ENCODE results near the gene SENP1. TPM values are rescaled to one million over a fixed set of nuclear protein-coding genes. Genes with fewer than 3 reads are reported as not detected.

SENP1 gene
- total and polyA plus RNA-seq, 2 experiments from 2014 or later, result 8.6 to 27.7 TPM

- TF ChIP-seq POLR2AphosphoS5 (IDR thresholded peaks at IDR 0.05; ENCODE audit: low read depth), result no peak
- TF ChIP-seq NANOG (IDR thresholded peaks at IDR 0.05; ENCODE audit: borderline replicate concordance), result no peak
- TF ChIP-seq ZNF114 (CRISPR knock-in tag; IDR thresholded peaks at IDR 0.05), result no peak
- no peak for TF ChIP-seq ZNF462 (CRISPR knock-in tag; IDR thresholded peaks at IDR 0.05)
- TF ChIP-seq JUNB (IDR thresholded peaks at IDR 0.05; ENCODE audit: unreplicated experiment), result no peak
- TF ChIP-seq EZH2phosphoT487 (IDR thresholded peaks at IDR 0.05; ENCODE audit: unreplicated experiment), result no peak
Observed at GRCh38 chr12:48058771-48059170, 47.1 kb downstream of the SENP1 start (continued).

DNA sequence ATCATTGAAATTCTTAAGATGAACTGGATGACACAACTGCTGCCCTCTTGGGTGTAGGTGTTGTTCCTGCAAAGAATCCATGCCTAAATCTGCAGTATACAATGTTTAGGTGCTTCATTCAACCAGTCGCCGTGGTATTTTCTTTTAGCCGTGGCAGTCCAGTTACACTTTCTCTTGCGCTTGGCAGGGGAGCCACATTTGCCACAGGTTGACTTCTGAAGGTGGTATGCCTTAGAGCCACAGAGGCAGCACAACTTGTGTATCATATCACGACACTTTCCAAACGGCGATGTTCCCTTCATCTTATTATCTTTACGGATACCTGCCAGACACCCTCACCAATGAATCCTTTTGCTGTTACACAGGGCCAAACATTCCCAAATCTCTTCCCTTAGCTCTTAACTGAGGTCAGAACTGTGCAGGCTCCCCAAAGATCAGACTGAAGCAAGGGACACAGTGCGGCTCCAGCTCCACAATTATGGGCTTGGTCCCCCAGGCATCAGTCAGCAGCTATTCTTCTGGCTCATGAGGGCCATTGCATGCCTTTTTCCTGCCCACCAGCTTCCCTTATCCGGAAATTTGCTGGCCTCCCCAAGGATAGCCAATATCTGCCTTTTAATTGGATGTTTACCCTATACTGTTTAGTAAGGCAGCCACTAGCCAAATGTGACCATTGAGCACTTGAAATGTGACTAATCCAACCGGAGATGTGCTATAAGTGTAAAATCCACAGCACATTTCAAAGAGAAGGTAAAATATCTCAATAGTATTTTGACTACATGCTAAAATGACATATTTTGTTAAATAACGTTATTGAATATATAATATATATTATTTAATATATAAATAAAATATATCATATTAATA is 50.7 kb downstream of the SENP1 start:
- ATAC-seq (no peak), DNase-seq (ENCODE audit: low spot score) (no peak)
- Histone ChIP-seq H3K4me1 (ENCODE audit: insufficient read depth) (no peaks in the 10 kb centered on the region), H4K20me1 (replicated peaks; ENCODE audit: insufficient read depth) (peaks cover 20% of the 10 kb centered on the region; the same call in 1 of the 2 replicates), H3K36me3 (ENCODE audit: insufficient read depth) (peaks cover 9% of the 10 kb centered on the region; the same call in 1 of the 2 replicates), H3K27ac (ENCODE audit: low read depth) (peak overlapping the region; percentile 50; the same call in 1 of the 2 replicates), H3K4me2 (no peak overlapping the region), H3K9me2 (ENCODE audit: insufficient read depth) (no peaks in the 10 kb centered on the region), H2AFZ (no peak overlapping the region), H3K27me3 (ENCODE audit: insufficient read depth) (no peaks in the 10 kb centered on the region), H3F3A (replicated peaks; ENCODE audit: low read depth) (no peaks in the 10 kb centered on the region), H3K4me3 (no peak overlapping the region), H3K79me2 (replicated peaks; ENCODE audit: insufficient read depth) (no peaks in the 10 kb centered on the region)
- Mint-ChIP-seq H3K9me3 (no peaks in the 10 kb centered on the region), H3K27ac (no peak overlapping the region), H3K27me3 (ENCODE audit: insufficient read depth, low read depth, poor library complexity) (no peaks in the 10 kb centered on the region), H3K4me3 (no peak overlapping the region), H3K36me3 (ENCODE audit: low read depth) (peaks cover 17% of the 10 kb centered on the region), H3K4me1 (no peaks in the 10 kb centered on the region)
- TF ChIP-seq REST (IDR thresholded peaks at IDR 0.05; ENCODE audit: unreplicated experiment) (no peak), EZH2 (IDR thresholded peaks at IDR 0.05; ENCODE audit: low read depth, unreplicated experiment) (no peak), NANOG (IDR thresholded peaks at IDR 0.05; ENCODE audit: borderline replicate concordance) (no peak), EZH2phosphoT487 (IDR thresholded peaks at IDR 0.05; ENCODE audit: unreplicated experiment) (no peak), CREB1 (CRISPR knock-in tag; IDR thresholded peaks at IDR 0.05; ENCODE audit: low read depth) (no peak), ZNF114 (CRISPR knock-in tag; IDR thresholded peaks at IDR 0.05) (no peak)
- TF ChIP-seq, protein P1, sequence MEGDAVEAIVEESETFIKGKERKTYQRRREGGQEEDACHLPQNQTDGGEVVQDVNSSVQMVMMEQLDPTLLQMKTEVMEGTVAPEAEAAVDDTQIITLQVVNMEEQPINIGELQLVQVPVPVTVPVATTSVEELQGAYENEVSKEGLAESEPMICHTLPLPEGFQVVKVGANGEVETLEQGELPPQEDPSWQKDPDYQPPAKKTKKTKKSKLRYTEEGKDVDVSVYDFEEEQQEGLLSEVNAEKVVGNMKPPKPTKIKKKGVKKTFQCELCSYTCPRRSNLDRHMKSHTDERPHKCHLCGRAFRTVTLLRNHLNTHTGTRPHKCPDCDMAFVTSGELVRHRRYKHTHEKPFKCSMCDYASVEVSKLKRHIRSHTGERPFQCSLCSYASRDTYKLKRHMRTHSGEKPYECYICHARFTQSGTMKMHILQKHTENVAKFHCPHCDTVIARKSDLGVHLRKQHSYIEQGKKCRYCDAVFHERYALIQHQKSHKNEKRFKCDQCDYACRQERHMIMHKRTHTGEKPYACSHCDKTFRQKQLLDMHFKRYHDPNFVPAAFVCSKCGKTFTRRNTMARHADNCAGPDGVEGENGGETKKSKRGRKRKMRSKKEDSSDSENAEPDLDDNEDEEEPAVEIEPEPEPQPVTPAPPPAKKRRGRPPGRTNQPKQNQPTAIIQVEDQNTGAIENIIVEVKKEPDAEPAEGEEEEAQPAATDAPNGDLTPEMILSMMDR (conservative IDR thresholded peaks at IDR 0.05; ENCODE audit: low read depth in 2 of 2), result no peak
